Measurements from ENCODE around the gene TRIP10.

Gene TRIP10

DNA sequence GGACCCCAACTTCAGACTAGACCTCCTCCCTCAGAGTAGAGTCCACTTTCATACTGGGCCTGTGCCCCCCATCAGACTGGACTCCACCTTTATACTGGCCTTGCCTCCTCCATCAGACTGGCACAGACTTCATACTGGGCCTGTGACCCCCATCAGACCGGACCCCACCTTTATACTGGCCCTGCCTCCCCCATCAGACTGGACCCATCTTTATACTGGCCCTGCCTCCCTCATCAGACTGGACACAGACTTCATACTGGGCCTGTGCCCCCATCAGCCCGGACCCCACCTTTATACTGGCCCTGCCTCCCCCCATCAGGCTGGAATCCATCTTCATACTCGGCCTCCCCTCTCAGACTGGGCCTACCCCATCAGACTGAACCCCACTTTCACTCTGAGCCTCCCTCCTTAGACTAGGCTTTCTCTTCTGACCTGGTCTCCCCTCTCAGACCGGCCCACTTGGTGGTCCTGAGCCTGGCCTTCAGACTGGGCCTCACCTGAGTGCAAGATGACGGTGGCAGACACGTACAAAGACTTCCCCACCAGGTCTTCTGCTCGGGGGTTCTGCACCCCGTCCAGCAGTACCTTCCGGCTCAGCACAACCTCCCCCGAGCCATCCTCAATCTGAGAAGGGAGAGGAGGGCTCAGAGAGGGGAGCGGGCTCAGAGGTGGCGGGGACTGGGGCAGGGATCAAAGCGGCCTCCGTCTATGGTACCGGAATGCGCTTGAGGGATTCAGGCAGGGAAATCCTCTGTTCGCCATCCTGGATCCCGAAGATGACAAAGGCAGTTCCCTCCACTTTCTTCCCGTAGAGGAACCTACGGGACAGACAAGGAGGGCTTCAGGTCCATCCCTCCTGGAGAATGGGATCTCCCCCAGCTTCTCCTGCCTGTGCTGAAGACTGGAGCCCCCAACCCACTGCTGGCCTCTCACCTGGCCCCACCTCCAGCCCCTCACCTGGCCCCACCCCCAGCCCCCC, 26.5 kb upstream of the TRIP10 start:
- no peak overlapping the region for H3K4me3 ChIP-seq (ENCODE audit: low read length)
- H3K27me3 ChIP-seq (replicated peaks; ENCODE audit: control insufficient read depth, insufficient read depth, low read length) = no peaks in the 10 kb centered on the region
- peaks cover 67% of the 10 kb centered on the region for H3K36me3 ChIP-seq (ENCODE audit: control insufficient read depth, insufficient read depth, low read length, severe bottlenecking)
- no peak overlapping the region for H3K9ac ChIP-seq (ENCODE audit: low read length)
- H3K9me3 ChIP-seq (ENCODE audit: control insufficient read depth, low read length) = no peaks in the 10 kb centered on the region
- H3K4me1 ChIP-seq (ENCODE audit: control insufficient read depth, insufficient read depth, low read length) = no peaks in the 10 kb centered on the region
- no peak for DNase-seq (ENCODE audit: low read depth)

DNA sequence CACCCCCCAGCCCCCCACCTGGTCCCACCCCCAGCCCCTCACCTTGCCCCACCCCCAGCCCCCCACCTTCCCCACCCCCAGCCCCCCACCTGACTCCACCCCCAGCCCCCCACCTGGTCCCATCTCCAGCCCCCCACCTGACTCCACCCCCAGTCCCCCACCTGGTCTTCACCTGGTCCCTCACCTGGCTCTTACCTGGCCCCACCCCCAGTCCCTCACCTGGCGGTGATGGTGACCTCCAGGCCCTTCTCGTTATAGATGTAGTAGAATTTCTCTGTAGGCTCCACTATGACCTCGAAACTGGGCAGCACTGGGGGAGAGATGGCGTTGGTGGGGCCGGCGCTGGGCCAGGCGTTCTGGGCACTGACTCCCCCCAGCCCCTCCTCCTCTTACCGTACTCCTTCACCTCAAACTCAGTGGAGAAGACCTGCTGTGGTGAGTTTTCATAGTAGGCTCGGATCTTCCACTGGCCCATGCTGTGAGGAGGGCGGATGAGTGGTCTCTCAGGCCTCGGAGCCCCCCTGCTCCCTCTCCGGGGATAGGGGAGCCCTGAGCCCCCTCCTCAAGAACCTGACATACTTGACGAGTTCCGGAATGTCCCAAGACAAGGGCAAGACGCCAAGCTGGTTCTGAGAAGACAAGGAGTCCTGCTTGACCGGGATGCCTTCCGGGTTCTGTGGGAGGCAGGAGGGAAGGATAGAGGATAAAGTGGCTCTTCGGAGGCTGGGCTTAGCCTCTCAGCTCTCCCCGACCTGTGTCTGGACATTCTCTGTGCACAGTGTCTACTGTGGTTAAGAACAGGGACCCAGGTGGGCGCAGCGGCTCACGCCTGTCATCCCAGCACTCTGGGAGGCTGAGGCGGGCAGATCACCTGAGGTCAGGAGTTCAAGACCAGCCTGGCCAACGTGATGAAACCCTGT, 25.4 kb upstream of the TRIP10 start:
- Histone ChIP-seq H3K36me3 (ENCODE audit: control insufficient read depth, insufficient read depth, low read length, severe bottlenecking) (peaks cover 58% of the 10 kb centered on the region), H3K27me3 (replicated peaks; ENCODE audit: control insufficient read depth, insufficient read depth, low read length) (no peaks in the 10 kb centered on the region), H3K4me3 (ENCODE audit: low read length) (no peak overlapping the region), H3K9me3 (ENCODE audit: control insufficient read depth, low read length) (no peaks in the 10 kb centered on the region), H3K9ac (ENCODE audit: low read length) (no peak overlapping the region), H3K4me1 (ENCODE audit: control insufficient read depth, insufficient read depth, low read length) (peaks cover under 1% of the 10 kb centered on the region)
- DNase-seq (ENCODE audit: low read depth) = no peak

DNA sequence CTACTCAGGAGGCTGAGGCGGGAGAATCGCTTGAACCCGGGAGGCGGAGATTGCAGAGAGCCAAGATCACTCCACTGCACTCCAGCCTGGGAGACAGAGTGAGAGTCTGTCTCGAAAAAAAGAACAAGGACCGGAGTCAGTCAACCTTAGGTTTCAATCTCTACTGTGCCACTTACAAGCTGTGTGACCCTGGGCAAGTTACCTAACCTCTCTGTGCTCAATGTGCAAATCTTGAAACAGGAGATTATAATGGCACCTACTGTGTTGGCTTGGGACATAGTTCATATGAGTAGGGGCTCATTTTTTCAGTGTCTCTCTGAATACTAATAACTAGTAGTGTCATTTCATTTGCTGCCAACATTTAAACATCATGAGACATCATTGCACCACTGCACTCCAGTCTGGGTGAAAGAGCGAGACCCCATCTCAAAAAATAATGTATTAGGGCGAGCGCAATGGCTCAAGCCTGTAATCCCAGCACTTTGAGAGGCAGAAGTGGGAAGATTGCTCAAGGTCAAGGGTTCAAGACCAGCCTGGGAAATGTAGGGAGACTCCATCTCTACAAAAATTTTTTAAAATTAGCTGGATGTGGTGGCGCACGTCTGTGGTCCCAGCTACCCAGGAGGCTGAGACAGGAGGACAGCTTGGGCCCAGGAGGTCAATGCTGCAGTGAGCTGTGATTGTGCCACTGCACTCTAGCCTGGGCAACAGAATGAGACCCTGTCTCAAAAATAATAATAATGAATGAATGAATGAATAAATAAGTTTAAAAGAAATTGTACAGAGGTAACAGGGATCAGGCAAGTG, 24.5 kb upstream of the TRIP10 start:
- DNase-seq (ENCODE audit: low read depth) = no peak
- Histone ChIP-seq H3K27me3 (replicated peaks; ENCODE audit: control insufficient read depth, insufficient read depth, low read length) (no peaks in the 10 kb centered on the region), H3K4me1 (ENCODE audit: control insufficient read depth, insufficient read depth, low read length) (peaks cover 4% of the 10 kb centered on the region), H3K36me3 (ENCODE audit: control insufficient read depth, insufficient read depth, low read length, severe bottlenecking) (peaks cover 56% of the 10 kb centered on the region), H3K4me3 (ENCODE audit: low read length) (no peak overlapping the region), H3K9me3 (ENCODE audit: control insufficient read depth, low read length) (no peaks in the 10 kb centered on the region), H3K9ac (ENCODE audit: low read length) (no peak overlapping the region)

DNA sequence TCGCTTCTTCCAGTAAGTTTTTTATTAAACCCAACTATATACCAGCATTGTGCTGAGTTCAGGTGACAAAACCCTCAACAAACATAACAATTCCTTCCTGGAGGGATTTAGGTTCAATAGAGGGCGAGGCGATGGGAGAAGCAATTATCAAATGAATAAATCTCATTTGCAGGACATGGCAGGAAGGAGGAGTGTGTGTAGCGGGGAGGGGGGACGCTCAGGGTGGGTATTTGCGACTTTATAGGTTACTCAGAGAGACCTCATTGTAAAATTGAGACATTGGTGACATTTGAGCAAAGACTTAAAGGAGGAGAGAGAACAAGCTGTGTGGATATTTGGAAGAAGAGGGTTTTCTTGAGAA, 22.9 kb upstream of the TRIP10 start:
- H3K9me3 ChIP-seq (ENCODE audit: control insufficient read depth, low read length) = no peaks in the 10 kb centered on the region
- no peaks in the 10 kb centered on the region for H3K27me3 ChIP-seq (replicated peaks; ENCODE audit: control insufficient read depth, insufficient read depth, low read length)
- H3K4me3 ChIP-seq (ENCODE audit: low read length) = no peak overlapping the region
- no peak for DNase-seq (ENCODE audit: low read depth)
- no peak overlapping the region for H3K9ac ChIP-seq (ENCODE audit: low read length)
- H3K36me3 ChIP-seq (ENCODE audit: control insufficient read depth, insufficient read depth, low read length, severe bottlenecking) = peaks cover 40% of the 10 kb centered on the region
- H3K4me1 ChIP-seq (ENCODE audit: control insufficient read depth, insufficient read depth, low read length) = peaks cover 19% of the 10 kb centered on the region

DNA sequence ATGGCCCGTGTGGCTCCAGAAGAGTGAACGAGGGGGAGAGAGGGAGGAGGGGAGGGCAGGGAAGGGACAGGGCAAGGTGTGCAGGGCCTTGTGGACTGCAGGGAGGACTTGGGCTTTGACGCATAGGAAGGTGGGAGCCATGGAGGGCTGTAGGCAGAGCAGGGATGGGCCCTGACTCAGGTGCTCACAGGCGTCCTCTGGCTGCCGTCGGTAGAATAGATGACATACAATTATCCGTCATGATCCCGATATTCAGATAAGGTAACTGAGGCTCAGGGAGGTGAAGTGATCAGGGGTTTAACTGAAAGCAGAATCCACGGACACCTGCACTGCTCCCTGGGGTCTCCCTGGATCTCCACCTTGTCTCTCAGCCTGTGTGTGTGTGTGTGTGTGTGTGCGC, 22.4 kb upstream of the TRIP10 start:
- Histone ChIP-seq H3K9me3 (ENCODE audit: control insufficient read depth, low read length) (no peaks in the 10 kb centered on the region), H3K4me3 (ENCODE audit: low read length) (no peak overlapping the region), H3K4me1 (ENCODE audit: control insufficient read depth, insufficient read depth, low read length) (peaks cover 22% of the 10 kb centered on the region), H3K27me3 (replicated peaks; ENCODE audit: control insufficient read depth, insufficient read depth, low read length) (no peaks in the 10 kb centered on the region), H3K36me3 (ENCODE audit: control insufficient read depth, insufficient read depth, low read length, severe bottlenecking) (peaks cover 35% of the 10 kb centered on the region), H3K9ac (ENCODE audit: low read length) (no peak overlapping the region)
- no peak for DNase-seq (ENCODE audit: low read depth)

DNA sequence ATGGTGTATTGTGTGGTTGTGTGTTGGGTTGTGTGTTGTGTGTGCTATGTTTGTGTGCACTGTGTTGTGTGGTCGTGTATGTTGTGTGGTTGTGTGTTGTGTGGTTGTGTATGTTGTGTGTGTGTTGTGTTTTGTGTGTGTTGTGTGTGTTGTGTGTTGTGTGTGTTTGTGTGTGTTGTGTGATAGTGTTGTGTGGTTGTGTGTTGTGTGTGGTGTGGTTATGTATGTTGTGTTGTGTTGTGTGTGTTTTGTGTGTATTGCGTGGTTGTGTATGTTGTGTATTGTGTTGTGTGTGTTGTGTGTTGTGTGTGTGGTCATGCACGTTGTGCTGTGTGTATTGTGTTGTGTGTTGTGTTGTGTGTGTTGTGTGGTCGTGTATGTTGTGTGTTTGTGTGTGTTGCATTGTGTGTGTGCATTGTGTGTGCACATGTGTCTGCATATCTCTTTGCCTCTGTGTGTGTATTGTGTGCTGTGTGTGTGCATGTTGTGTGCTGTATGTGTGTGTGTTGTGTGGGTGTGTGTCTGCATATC, 22.0 kb upstream of the TRIP10 start:
- no peak for DNase-seq (ENCODE audit: low read depth)
- no peak overlapping the region for H3K4me3 ChIP-seq (ENCODE audit: low read length)
- H3K9me3 ChIP-seq (ENCODE audit: control insufficient read depth, low read length) = no peaks in the 10 kb centered on the region
- no peak overlapping the region for H3K9ac ChIP-seq (ENCODE audit: low read length)
- H3K36me3 ChIP-seq (ENCODE audit: control insufficient read depth, insufficient read depth, low read length, severe bottlenecking) = peaks cover 31% of the 10 kb centered on the region
- H3K27me3 ChIP-seq (replicated peaks; ENCODE audit: control insufficient read depth, insufficient read depth, low read length) = no peaks in the 10 kb centered on the region
- peaks cover 27% of the 10 kb centered on the region for H3K4me1 ChIP-seq (ENCODE audit: control insufficient read depth, insufficient read depth, low read length)

DNA sequence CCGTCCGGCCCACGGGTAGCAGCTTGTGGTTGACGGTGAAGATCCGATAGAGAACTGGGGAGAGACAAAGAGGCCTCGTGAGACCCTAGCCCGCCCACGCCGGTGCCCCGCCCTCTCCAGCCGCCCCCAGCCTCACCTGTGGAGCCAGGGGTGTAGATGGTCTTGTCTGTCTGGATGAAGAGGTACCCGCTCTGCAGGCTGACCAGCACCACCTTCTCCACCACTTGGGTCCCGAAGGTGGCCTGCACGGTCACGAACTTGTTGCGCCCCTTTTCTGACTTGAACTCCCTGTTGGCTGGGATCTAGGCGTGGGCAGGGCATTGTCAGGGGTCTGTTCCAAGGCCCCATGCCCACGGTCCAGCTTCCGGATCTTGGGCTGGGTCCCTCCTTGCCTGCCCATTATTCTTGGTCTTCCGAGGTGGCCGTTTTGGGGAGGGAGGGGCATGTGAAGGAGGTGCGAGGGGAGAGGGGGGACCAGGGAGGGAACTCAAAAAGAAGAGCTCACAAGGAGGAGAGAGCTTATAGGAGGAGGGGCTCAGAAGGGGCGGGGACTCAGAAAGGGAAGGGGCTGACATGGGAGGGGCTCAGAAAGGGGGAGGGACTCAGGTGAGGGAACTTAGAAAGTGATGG, 21.3 kb upstream of the TRIP10 start:
- Histone ChIP-seq H3K4me1 (ENCODE audit: control insufficient read depth, insufficient read depth, low read length) (peaks cover 34% of the 10 kb centered on the region), H3K9me3 (ENCODE audit: control insufficient read depth, low read length) (no peaks in the 10 kb centered on the region), H3K27me3 (replicated peaks; ENCODE audit: control insufficient read depth, insufficient read depth, low read length) (no peaks in the 10 kb centered on the region), H3K9ac (ENCODE audit: low read length) (no peak overlapping the region), H3K36me3 (ENCODE audit: control insufficient read depth, insufficient read depth, low read length, severe bottlenecking) (peaks cover 24% of the 10 kb centered on the region), H3K4me3 (ENCODE audit: low read length) (no peak overlapping the region)
- no peak for DNase-seq (ENCODE audit: low read depth)

DNA sequence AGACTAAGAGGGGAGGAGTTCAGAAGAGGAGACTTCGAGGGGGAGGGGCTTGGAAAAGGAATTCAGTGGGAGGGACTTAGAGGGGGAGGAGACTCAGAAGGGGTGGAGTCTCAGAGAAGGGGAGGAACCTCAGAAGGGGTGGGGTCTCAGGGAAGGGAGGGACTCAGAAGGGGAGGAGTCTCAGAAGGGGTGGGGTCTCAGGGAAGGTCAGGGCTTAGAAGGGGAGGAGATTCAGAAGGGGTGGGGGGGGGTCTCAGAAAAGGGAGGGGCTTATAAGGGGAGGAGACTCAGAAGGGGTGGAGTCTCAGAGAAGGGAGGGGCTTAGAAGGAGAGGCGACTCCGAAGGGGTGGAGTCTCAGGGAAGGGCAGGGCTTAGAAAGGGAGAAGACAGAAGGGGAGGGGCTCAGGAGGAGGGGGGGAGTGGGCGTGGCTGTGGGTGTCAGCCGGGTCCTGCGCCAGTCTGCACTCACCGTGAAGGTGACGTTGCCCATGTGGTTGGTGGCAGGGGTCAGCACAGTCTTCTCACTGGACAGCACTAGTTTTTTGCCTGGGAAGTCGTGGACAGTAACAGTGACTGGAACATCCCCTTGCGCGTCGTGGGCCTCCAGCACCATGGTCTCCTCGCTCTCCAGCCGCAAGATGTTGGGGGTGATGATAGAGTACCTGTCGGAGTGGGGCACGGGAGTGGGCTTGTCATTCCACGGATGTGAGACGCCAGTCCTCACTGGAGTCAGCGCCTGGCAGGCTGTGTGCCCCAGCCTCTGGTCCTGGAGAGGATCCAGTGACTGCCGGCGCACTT, 20.5 kb upstream of the TRIP10 start:
- H3K4me3 ChIP-seq (ENCODE audit: low read length) = peak overlapping the region; percentile 84
- DNase-seq (ENCODE audit: low read depth) = peak; percentile 21
- no peaks in the 10 kb centered on the region for H3K27me3 ChIP-seq (replicated peaks; ENCODE audit: control insufficient read depth, insufficient read depth, low read length)
- peaks cover 41% of the 10 kb centered on the region for H3K4me1 ChIP-seq (ENCODE audit: control insufficient read depth, insufficient read depth, low read length)
- no peaks in the 10 kb centered on the region for H3K9me3 ChIP-seq (ENCODE audit: control insufficient read depth, low read length)
- peak overlapping the region; percentile 80 for H3K9ac ChIP-seq (ENCODE audit: low read length)
- H3K36me3 ChIP-seq (ENCODE audit: control insufficient read depth, insufficient read depth, low read length, severe bottlenecking) = peaks cover 23% of the 10 kb centered on the region

DNA sequence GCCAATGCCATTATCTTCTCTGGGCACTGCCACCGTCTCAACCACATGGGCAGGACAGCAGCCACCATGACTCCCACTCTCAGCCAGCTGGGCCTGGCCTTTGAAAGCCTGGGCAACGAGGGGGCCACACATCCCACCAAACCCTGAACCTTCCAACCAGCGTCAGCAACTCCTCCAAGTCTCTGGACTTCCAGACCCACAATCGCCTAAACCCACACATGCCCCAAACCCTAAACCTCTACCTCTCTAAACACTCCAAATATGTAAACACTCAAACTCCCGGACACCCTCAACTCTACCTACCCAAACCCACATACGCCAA, 20.0 kb upstream of the TRIP10 start:
- Histone ChIP-seq H3K27me3 (replicated peaks; ENCODE audit: control insufficient read depth, insufficient read depth, low read length) (no peaks in the 10 kb centered on the region), H3K4me1 (ENCODE audit: control insufficient read depth, insufficient read depth, low read length) (peaks cover 41% of the 10 kb centered on the region), H3K9me3 (ENCODE audit: control insufficient read depth, low read length) (no peaks in the 10 kb centered on the region), H3K36me3 (ENCODE audit: control insufficient read depth, insufficient read depth, low read length, severe bottlenecking) (peaks cover 23% of the 10 kb centered on the region), H3K9ac (ENCODE audit: low read length) (peak overlapping the region; percentile 80), H3K4me3 (ENCODE audit: low read length) (peak overlapping the region; percentile 84)
- DNase-seq (ENCODE audit: low read depth) = no peak

DNA sequence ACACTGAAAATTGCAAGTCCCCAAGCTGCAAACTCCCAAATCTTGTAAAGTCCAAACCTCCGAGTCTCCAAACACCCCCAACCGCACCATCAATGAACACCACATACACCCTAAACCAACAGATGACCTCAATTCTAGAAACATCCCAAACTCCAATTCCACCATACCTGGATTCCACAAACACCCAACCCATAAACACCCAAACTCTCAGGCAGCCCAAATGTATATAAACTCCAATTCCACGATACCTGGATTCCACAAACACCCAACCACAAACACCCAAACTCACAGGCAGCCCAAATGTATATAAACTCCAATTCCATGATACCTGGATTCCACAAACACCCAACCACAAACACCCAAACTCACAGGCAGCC, 19.5 kb upstream of the TRIP10 start:
- no peak for DNase-seq (ENCODE audit: low read depth)
- H3K36me3 ChIP-seq (ENCODE audit: control insufficient read depth, insufficient read depth, low read length, severe bottlenecking) = peaks cover 23% of the 10 kb centered on the region
- no peaks in the 10 kb centered on the region for H3K27me3 ChIP-seq (replicated peaks; ENCODE audit: control insufficient read depth, insufficient read depth, low read length)
- H3K9me3 ChIP-seq (ENCODE audit: control insufficient read depth, low read length) = no peaks in the 10 kb centered on the region
- H3K9ac ChIP-seq (ENCODE audit: low read length) = peak overlapping the region; percentile 80
- peaks cover 41% of the 10 kb centered on the region for H3K4me1 ChIP-seq (ENCODE audit: control insufficient read depth, insufficient read depth, low read length)
- peak overlapping the region; percentile 84 for H3K4me3 ChIP-seq (ENCODE audit: low read length)

Data from adipocyte (in vitro differentiated cells).